H9 (cell line): ENCODE data around the gene CSNK2B. TPM values are rescaled to one million over a fixed set of nuclear protein-coding genes. Genes with fewer than 3 reads are reported as not detected.

Experiments
- DNase-seq: peaks from one replicate; pipeline ENCODE4 v3.0.0-alpha.2; 2017
- H2AFZ ChIP-seq: one replicate; pipeline ENCODE4 v1.6.1; 2013; ENCODE audit warnings: mild to moderate bottlenecking, low read length, control low read depth, moderate library complexity
- H2AK5ac ChIP-seq: 2 replicates; pipeline ENCODE4 v1.6.1; 2013; ENCODE audit warnings: low read length, control low read depth, mixed read lengths; ENCODE audit not compliant: insufficient read length
- H2BK120ac ChIP-seq: one replicate; pipeline ENCODE4 v1.6.1; 2013; ENCODE audit warnings: low read depth, mild to moderate bottlenecking, low read length, control low read depth, inconsistent platforms; ENCODE audit not compliant: poor library complexity, severe bottlenecking
- H2BK12ac ChIP-seq: 2 replicates; pipeline ENCODE4 v1.6.1; 2013; ENCODE audit warnings: low read length, control low read depth, mixed read lengths, low read depth; ENCODE audit not compliant: insufficient read length
- H2BK15ac ChIP-seq: 2 replicates; pipeline ENCODE4 v1.6.1; 2013; ENCODE audit warnings: low read depth, low read length, control low read depth
- H2BK20ac ChIP-seq: one replicate; pipeline ENCODE4 v1.6.1; 2013; ENCODE audit warnings: low read depth, mild to moderate bottlenecking, low read length, control low read depth, inconsistent platforms; ENCODE audit not compliant: poor library complexity, severe bottlenecking
- H2BK5ac ChIP-seq: 2 replicates; pipeline ENCODE4 v1.6.1; 2013; ENCODE audit warnings: low read length, control low read depth, mixed read lengths; ENCODE audit not compliant: insufficient read length
- H3K14ac ChIP-seq: 2 replicates; pipeline ENCODE4 v1.6.1; 2013; ENCODE audit warnings: low read length, control low read depth; ENCODE audit not compliant: insufficient read depth
- H3K18ac ChIP-seq: 2 replicates; pipeline ENCODE4 v1.6.1; 2013; ENCODE audit warnings: low read depth, mild to moderate bottlenecking, mixed read lengths, low read length, control low read depth; ENCODE audit not compliant: insufficient read length
- H3K23ac ChIP-seq: 2 replicates; pipeline ENCODE4 v1.6.1; 2013; ENCODE audit warnings: low read length, control low read depth, mixed read lengths, low read depth; ENCODE audit not compliant: insufficient read length
- H3K23me2 ChIP-seq: 2 replicates; pipeline ENCODE4 v1.6.1; 2013; ENCODE audit warnings: low read depth, mild to moderate bottlenecking, mixed read lengths, low read length, control low read depth; ENCODE audit not compliant: insufficient read length, poor library complexity, severe bottlenecking
- H3K27ac ChIP-seq: 2 replicates; pipeline ENCODE4 v1.5.1; 2013; ENCODE audit warnings: low read length, control low read depth, mixed read lengths, low read depth; ENCODE audit not compliant: insufficient read length
- H3K27me3 ChIP-seq: 2 replicates; pipeline ENCODE4 v1.6.1; 2013; ENCODE audit warnings: low read length, control low read depth, inconsistent platforms; ENCODE audit not compliant: insufficient read depth
- H3K4ac ChIP-seq: 2 replicates; pipeline ENCODE4 v1.6.1; 2013; ENCODE audit warnings: low read depth, mild to moderate bottlenecking, control low read depth, inconsistent platforms, low read length, moderate library complexity
- H3K4me1 ChIP-seq: 2 replicates; pipeline ENCODE4 v1.6.1; 2013; ENCODE audit warnings: low read length, control low read depth, inconsistent platforms; ENCODE audit not compliant: insufficient read depth
- H3K4me2 ChIP-seq: 2 replicates; pipeline ENCODE4 v1.6.1; 2013; ENCODE audit warnings: low read length, control low read depth, mixed read lengths; ENCODE audit not compliant: insufficient read length, insufficient read depth
- H3K56ac ChIP-seq: 2 replicates; pipeline ENCODE4 v1.6.1; 2013; ENCODE audit warnings: low read depth, mild to moderate bottlenecking, mixed read lengths, low read length, control low read depth; ENCODE audit not compliant: insufficient read length
- H3K79me1 ChIP-seq: 2 replicates; pipeline ENCODE4 v1.6.1; 2013; ENCODE audit warnings: low read depth, mild to moderate bottlenecking, moderate library complexity, low read length, control low read depth, inconsistent platforms; ENCODE audit not compliant: insufficient read depth, poor library complexity, severe bottlenecking
- H3K79me2 ChIP-seq: 2 replicates; pipeline ENCODE4 v1.6.1; 2013; ENCODE audit warnings: low read length, control low read depth, inconsistent platforms; ENCODE audit not compliant: insufficient read depth
- H3K9ac ChIP-seq: 2 replicates; pipeline ENCODE4 v1.6.1; 2013; ENCODE audit warnings: low read length, control low read depth, mixed read lengths; ENCODE audit not compliant: insufficient read length; ENCODE audit errors: extremely low read depth
- H3K9me3 ChIP-seq: one replicate; pipeline ENCODE4 v1.6.1; 2013; ENCODE audit warnings: low read depth, low read length, inconsistent platforms; ENCODE audit not compliant: control insufficient read depth
- H3T11ph ChIP-seq: one replicate; pipeline ENCODE4 v1.6.1; 2013; ENCODE audit warnings: mild to moderate bottlenecking, low read length, control low read depth, inconsistent platforms
- H4K20me1 ChIP-seq: one replicate; pipeline ENCODE4 v1.6.1; 2013; ENCODE audit not compliant: control insufficient read depth, insufficient read length, insufficient read depth
- H4K5ac ChIP-seq: 2 replicates; pipeline ENCODE4 v1.6.1; 2013; ENCODE audit warnings: low read depth, mild to moderate bottlenecking, mixed read lengths, low read length, control low read depth; ENCODE audit not compliant: insufficient read length
- H4K8ac ChIP-seq: replicated peaks from 2 replicates; pipeline ENCODE4 v1.6.1; 2013; ENCODE audit warnings: low read length, control low read depth, mixed read lengths, low read depth; ENCODE audit not compliant: insufficient read length
- H4K91ac ChIP-seq: 2 replicates; pipeline ENCODE4 v1.6.1; 2013; ENCODE audit warnings: low read depth, mild to moderate bottlenecking, moderate library complexity, mixed read lengths, low read length, control low read depth; ENCODE audit not compliant: insufficient read length
- H3K27ac Mint-ChIP-seq, 3 experiments: 2 replicates in 2 of 3; 3 replicates in 1 of 3; pipeline ENCODE4 v1.8.0; 2020 to 2021; ENCODE audit warnings: mixed read lengths in 3 of 3, mild to moderate bottlenecking in 1 of 3, moderate library complexity in 1 of 3
- H3K27me3 Mint-ChIP-seq: 2 replicates; pipeline ENCODE4 v1.8.0; 2021; ENCODE audit warnings: low read depth, mild to moderate bottlenecking, moderate library complexity, mixed read lengths
- H3K36me3 Mint-ChIP-seq, 3 experiments: 2 replicates in 2 of 3; 3 replicates in 1 of 3; pipeline ENCODE4 v1.8.0; 2020 to 2021; ENCODE audit warnings: low read depth in 3 of 3, mixed read lengths in 3 of 3; ENCODE audit not compliant: insufficient read depth in 1 of 3
- H3K4me1 Mint-ChIP-seq, 2 experiments: 2 replicates each; pipeline ENCODE4 v1.8.0; 2020; ENCODE audit warnings: mixed read lengths in 2 of 2
- H3K4me3 Mint-ChIP-seq, 2 experiments: 2 replicates in 1 of 2; 3 replicates in 1 of 2; pipeline ENCODE4 v1.8.0; 2020 to 2021; ENCODE audit warnings: mild to moderate bottlenecking in 2 of 2, mixed read lengths in 2 of 2, moderate library complexity in 1 of 2
- H3K9me3 Mint-ChIP-seq, 2 experiments: 2 replicates in 1 of 2; 3 replicates in 1 of 2; pipeline ENCODE4 v1.8.0; 2020; ENCODE audit warnings: mild to moderate bottlenecking in 2 of 2, mixed read lengths in 2 of 2, moderate library complexity in 1 of 2
- WGBS: extraction: QIAGEN DNeasy Blood & Tissue Kit; methylation state at CpG from one replicate; pipeline ENCODE4 v1.1.7; 2013; ENCODE audit warnings: missing lambda C conversion rate, low lambda C conversion rate, mixed read lengths; ENCODE audit not compliant: insufficient read length; ENCODE audit errors: extremely low coverage; 5-methylcytosine and 5-hydroxymethylcytosine counted together
- total RNA-seq: library from RNA; stranded (reverse); gene quantifications from 2 replicates; pipeline ENCODE4 v1.2.1, GENCODE V29; 2021
- TF ChIP-seq, protein P1 (sequence below): fragments of 200-600 bp; sonication (generic); conservative IDR thresholded peaks from 3 replicates; pipeline ENCODE4 v1.8.0; 2021; ENCODE audit warnings: antibody characterized with exemption, mild to moderate bottlenecking

Gene CSNK2B
- total RNA-seq, 1 experiment from 2014 or later: 187 TPM

DNA sequence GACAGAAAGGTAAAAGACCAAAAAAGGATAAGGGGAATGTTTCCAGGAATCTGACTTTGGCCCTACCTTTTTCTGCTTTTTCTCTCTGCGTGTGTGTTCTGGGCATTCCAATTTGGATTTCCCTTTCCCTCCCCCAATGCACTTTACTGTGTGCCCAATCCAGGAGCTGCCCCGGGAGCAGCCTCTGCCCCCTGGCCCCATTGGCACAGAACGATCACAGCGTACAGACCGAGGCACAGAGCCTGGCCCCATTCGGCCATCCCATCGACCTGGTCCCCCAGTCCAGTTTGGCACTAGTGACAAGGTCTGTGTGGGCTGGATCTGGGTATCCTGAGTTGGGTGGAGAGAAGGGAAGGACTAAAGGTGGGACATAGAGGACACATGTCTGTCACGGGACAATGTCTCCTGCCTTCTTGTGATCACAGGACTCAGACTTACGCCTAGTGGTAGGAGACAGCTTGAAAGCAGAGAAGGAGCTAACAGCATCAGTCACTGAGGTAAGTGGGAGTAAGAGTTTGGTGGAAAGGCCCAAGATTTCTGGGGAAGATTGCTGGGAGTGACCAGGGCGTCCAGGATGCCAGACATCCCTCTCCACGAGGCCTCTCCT is 30.8 kb upstream of the CSNK2B start:
- Histone ChIP-seq H3K4me1 (no peaks in the 10 kb centered on the region), H4K8ac (no peak overlapping the region), H3K27ac (no peak overlapping the region), H3K23ac (no peak overlapping the region), H2BK15ac (no peak overlapping the region), H3K56ac (no peak overlapping the region), H3K79me1 (no peaks in the 10 kb centered on the region), H3K9ac (no peak overlapping the region), H3K23me2 (no peaks in the 10 kb centered on the region), H3K9me3 (no peaks in the 10 kb centered on the region), H3K4me2 (no peak overlapping the region), H3K79me2 (no peaks in the 10 kb centered on the region), H2BK20ac (no peak overlapping the region), H3K18ac (no peak overlapping the region), H3K27me3 (no peaks in the 10 kb centered on the region), H3T11ph (no peak overlapping the region), H2AK5ac (no peak overlapping the region), H2BK120ac (no peak overlapping the region), H2BK5ac (no peak overlapping the region), H4K20me1 (peaks cover 2% of the 10 kb centered on the region), H3K4ac (no peak overlapping the region), H4K91ac (no peak overlapping the region), H4K5ac (no peak overlapping the region), H3K14ac (no peak overlapping the region), H2BK12ac (no peak overlapping the region), H2AFZ (no peak overlapping the region)
- TF ChIP-seq, protein P1, sequence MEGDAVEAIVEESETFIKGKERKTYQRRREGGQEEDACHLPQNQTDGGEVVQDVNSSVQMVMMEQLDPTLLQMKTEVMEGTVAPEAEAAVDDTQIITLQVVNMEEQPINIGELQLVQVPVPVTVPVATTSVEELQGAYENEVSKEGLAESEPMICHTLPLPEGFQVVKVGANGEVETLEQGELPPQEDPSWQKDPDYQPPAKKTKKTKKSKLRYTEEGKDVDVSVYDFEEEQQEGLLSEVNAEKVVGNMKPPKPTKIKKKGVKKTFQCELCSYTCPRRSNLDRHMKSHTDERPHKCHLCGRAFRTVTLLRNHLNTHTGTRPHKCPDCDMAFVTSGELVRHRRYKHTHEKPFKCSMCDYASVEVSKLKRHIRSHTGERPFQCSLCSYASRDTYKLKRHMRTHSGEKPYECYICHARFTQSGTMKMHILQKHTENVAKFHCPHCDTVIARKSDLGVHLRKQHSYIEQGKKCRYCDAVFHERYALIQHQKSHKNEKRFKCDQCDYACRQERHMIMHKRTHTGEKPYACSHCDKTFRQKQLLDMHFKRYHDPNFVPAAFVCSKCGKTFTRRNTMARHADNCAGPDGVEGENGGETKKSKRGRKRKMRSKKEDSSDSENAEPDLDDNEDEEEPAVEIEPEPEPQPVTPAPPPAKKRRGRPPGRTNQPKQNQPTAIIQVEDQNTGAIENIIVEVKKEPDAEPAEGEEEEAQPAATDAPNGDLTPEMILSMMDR: no peak
- Mint-ChIP-seq H3K9me3 (no peaks in the 10 kb centered on the region), H3K27ac (peak overlapping the region in 1 of 3 experiments; percentile 50; a peak in 3 of 7 replicates), H3K27me3 (no peaks in the 10 kb centered on the region), H3K4me3 (no peak overlapping the region), H3K36me3 (peaks cover 61 to 94% (median 88%) of the 10 kb centered on the region in 3 experiments), H3K4me1 (0 out of 4 replicates have a peak, but pooled peaks cover 0 to 3% of the 10 kb centered on the region in 2 experiments)
- no peak for DNase-seq
- no CpG with 5 or more reads among the region's 11 CpGs for WGBS
